Transverse colon (tissue), 3 donors: ENCODE data around the gene PDE7B.

ENCODE experiments used
- CTCF ChIP-seq, 5 experiments: fragments of 200-600 bp in 3 of 5; fragments of 450-650 bp in 2 of 5; sonication (generic) in 3 of 5; IDR thresholded peaks; 1 replicate in 2 of 5; 2 replicates in 3 of 5; pipeline ENCODE4 v1.5.1; 2016 to 2017; ENCODE audit warnings: antibody characterized with exemption in 5 of 5, inconsistent platforms in 3 of 5, mild to moderate bottlenecking in 2 of 5, moderate library complexity in 1 of 5
- POLR2A ChIP-seq: fragments of 450-650 bp; IDR thresholded peaks from one replicate; pipeline ENCODE4 v1.6.1; 2016; ENCODE audit warnings: antibody characterized with exemption, mild to moderate bottlenecking, moderate library complexity

DNA sequence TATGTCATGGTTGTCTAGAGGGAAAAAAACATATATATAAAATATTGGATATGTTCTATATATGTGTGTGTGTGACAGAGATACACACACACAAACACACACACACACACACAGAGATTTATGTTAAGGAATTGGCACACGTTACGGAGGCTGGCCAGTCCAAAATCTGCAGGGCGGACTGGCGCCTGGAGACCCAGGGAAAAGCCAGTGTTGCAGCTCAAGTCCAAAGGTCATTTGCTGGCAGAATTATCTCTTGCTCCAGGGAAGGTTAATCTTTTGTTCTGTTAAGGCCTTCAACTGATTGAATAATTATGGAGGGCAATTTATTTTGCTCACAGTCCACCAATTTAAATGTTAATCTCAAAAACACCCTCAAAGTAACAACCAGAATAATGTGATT, 37.5 kb upstream of the PDE7B start:
- TF ChIP-seq CTCF (IDR thresholded peaks at IDR 0.05): no peak
- no peak for TF ChIP-seq POLR2A
